GM21367 (cell line): ENCODE results near the gene SERPINB4.
A peak's percentile ranks its signal among the peaks of the same experiment; 100 is the strongest.

Experiments
- ATAC-seq: cut with Tn5 transposase; IDR thresholded peaks from one replicate; pipeline ENCODE4 v1.9.1; 2021; ENCODE audit not compliant: unreplicated experiment

Gene SERPINB4

GRCh38 chr18:63637703-63638102, 6.4 kb downstream of the SERPINB4 start:
- no peak for ATAC-seq

- ATAC-seq = no peak
These were observed 16.2 kb downstream of the SERPINB4 start for GRCh38 chr18:63627819-63628218.

- no peak for ATAC-seq
These were observed 17.6 kb downstream of the SERPINB4 start for GRCh38 chr18:63626431-63626830.

GRCh38 chr18:63624863-63625262, 19.2 kb downstream of the SERPINB4 start:
- ATAC-seq = no peak

- ATAC-seq = no peak
These were observed 24.4 kb downstream of the SERPINB4 start for GRCh38 chr18:63619661-63620060.

- ATAC-seq = no peak
These were observed 26.2 kb downstream of the SERPINB4 start for GRCh38 chr18:63617915-63618234.

GRCh38 chr18:63617049-63617914, 26.8 kb downstream of the SERPINB4 start:
- ATAC-seq = no peak

- no peak for ATAC-seq
These were observed 30.6 kb downstream of the SERPINB4 start for GRCh38 chr18:63613420-63613819.

GRCh38 chr18:63606526-63606925, 37.5 kb downstream of the SERPINB4 start:
- no peak for ATAC-seq

GRCh38 chr18:63604791-63605567, 39.1 kb downstream of the SERPINB4 start:
- ATAC-seq = no peak

GRCh38 chr18:63603772-63604171, 40.3 kb downstream of the SERPINB4 start:
- ATAC-seq = peak; percentile 97

- no peak for ATAC-seq
These were observed 40.7 kb downstream of the SERPINB4 start for GRCh38 chr18:63603355-63603754.

- ATAC-seq = no peak
These were observed 47.1 kb downstream of the SERPINB4 start for GRCh38 chr18:63596964-63597363.

- ATAC-seq = no peak
These were observed 51.6 kb downstream of the SERPINB4 start for GRCh38 chr18:63592471-63592870.

- ATAC-seq = no peak
These were observed 52.3 kb downstream of the SERPINB4 start for GRCh38 chr18:63591725-63592124.

- no peak for ATAC-seq
These were observed 52.9 kb downstream of the SERPINB4 start for GRCh38 chr18:63590966-63591695.

GRCh38 chr18:63590373-63590772, 53.7 kb downstream of the SERPINB4 start:
- no peak for ATAC-seq

GRCh38 chr18:63588909-63589308, 55.1 kb downstream of the SERPINB4 start:
- no peak for ATAC-seq
